Stimulated activated CD4-positive, alpha-beta T cell treated with anti-CD3 and anti-CD28 coated beads, Interleukin-4, amount 100 ng/mL, for 1 hour (primary cell): ENCODE results near the gene MICAL3.
"Not testable (repeated sequence)": the region's sequence is repeated elsewhere in the genome, so short reads cannot be mapped to it uniquely, and the experiment has no call there.

ENCODE experiments used
- DNase-seq: peaks from one replicate; pipeline ENCODE4 v3.0.0-alpha.2; 2020

MICAL3 gene

DNA sequence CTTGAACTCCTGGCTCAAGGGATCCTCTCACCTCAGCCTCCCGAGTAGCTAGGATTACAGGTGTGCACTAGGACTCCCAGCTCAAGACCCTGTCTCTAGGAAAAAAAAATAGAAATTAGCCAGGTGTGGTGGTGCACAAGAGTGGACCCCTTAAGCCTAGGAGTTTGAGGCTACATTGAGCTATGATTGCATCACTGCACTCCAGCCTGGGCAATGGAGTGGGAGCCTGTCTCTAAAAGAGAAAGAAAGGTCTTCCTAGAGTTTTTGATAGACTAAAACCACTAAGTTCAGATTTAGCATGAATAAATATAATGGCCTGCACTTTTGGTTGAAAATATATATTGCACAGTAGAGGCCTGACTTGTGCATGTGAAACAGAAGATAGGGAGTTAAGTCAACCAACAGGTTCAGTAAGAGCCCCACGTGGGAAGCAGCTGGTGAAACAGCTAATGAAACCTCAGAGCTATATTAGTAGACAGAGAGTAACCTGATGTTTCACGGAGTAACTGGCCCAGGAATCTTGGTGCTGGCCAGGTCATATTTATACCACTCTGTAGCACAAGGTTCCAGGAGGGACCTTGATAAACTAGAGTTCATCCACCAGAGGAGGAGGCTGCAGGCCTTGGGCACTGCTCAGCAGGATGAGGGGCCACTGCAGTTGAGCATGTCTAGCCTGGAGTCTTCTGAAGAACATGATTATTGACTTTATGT lies 4.6 kb upstream of the MICAL3 start:
- no peak for DNase-seq

DNA sequence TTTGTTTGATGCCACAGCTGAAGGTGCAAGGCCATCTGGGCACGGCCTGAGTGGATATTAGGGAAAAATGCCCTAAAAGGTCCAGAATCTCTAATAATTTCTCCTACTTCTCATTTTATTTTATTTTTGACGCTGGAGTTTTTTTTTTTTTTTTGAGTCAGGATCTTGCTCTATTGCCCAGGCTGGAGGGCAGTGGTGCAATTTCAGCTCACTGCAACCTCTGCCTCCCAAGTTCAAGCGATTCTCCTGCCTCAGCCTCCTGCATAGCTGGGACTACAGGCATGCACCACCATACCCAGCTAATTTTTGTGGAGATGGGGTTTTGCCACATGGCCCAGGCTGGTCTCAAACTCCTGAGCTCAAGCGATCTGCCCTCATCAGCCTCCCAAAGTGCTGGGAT lies 1.5 kb upstream of the MICAL3 start:
- DNase-seq, result not testable (repeated sequence)

DNA sequence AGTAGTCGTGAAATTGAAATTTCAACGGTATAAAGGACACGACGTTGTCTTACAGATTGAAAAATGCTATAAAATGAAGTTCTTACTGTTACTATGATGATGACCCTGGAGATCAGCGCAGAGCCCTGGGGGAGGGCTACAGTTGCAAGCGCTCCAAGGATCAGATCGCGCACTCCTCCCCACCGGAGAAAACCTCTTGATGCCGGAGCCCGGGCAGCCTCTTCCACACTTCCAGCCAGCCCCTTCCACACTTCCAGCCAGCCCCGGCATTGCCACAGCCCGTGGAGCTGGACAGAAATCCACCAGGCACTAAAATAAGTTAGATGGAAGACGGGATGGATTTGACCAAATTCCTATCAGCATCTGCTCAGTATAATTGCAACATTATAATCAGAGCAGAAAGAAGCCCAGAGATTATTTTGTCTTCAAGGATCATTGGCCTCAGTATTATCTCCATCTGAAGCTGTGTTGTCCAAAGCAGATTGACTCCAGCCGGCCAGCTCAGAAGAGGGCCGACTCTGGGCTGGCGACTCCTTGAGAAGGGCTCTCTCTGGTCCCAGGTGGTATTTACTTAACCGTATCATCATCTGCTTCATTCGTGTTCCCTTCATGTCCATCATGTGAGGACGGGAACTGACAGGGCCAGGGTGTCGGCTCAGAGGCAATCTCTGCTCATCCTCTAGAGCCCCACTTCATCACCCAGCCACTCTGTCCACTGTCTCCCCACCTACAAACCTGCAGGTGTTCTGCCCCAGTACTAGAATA lies 777 bp upstream of the MICAL3 start:
- DNase-seq, result no peak

DNA sequence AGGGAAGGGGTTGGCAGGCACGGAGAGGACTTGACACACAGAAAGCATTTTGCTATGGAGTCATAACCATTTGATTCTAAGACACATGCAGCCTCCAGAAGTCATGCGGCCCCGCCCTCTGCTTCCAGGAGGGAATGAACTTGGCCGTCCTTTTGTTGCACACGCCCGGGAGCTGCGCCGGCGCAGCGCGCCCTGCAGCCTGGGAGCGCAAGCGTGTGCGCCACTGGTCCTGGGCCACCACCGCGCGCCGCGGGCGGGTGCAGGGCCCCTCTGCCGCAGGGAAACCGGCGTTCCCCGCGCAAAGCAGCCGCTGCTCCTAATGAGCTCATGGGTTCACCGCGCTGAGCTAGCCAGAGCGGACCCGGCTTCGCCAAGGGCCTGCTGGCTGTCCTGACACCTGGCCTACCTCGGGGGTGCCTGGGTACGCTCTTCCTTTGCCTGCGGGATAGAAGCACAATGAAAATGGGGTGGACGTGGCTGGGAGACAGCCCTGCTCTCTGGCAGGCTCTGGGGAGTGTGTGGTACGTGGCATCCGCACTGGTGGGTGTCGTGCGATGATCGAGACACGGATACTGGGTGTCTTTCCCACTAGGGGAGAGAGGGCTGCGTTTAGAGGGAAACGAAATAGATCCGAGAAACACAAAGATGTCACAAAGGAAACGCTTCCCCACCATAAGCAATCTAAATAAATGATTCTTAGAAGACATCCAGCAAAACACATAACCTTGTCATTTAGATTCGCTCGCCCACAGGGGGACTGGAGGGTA lies 669 bp downstream of the MICAL3 start:
- peak; percentile 36 for DNase-seq

DNA sequence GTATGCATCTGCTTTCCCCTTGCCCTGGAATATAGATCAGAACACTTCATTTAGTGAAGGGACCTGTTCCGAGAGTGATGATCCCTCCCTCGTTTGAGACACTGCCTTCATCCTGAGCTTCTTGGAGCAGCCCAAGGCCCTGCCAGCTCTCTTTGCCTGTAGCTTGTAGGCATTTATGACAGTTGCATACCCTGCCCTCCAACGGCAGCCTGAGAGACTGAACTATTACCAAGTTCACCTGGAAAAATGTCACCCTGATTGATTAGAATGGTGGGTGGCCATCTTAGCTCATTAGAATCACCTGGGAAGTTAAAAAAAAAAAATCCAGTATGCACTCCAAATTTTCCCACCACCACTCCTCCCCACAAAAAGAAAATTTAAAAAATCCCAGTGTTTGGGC lies 1.5 kb downstream of the MICAL3 start:
- no peak for DNase-seq

DNA sequence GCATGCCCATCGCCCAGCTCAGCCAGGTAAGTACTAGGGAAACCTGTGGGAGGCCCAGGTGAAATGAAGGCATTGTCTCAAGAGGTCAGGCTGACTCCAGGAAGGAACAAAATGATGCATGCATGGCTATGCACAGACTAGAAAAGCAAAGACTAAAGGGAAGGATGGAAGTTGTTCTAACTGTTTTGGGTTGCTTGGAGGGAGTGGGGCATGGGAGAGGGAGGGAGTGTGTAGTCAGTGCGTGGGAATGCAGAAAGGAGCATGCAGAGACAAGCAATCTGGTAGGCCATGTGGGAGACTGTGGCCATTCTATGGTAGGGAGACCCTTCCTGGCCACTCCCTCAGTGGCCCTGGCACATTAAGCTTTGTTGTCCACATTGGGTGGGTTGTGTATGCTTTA lies 2.9 kb downstream of the MICAL3 start:
- DNase-seq, result no peak

DNA sequence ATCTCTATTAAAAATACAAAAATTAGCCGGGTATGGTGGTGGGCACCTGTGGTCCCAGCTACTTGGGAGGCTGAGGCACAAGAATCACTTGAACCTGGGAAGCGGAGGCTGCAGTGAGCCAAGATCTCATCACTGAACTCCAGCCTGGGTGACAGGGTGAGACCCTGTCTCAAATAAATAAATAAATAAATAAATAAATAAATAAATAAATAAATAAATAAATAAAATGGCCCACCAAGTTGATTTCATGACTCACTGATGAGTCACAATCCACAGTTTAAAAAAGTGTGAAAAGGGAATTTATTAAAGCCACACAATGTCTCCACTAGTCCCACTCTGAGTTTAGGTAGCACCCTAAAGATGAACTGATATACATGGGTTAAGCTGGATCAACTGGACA lies 3.6 kb downstream of the MICAL3 start:
- not testable (repeated sequence) for DNase-seq

DNA sequence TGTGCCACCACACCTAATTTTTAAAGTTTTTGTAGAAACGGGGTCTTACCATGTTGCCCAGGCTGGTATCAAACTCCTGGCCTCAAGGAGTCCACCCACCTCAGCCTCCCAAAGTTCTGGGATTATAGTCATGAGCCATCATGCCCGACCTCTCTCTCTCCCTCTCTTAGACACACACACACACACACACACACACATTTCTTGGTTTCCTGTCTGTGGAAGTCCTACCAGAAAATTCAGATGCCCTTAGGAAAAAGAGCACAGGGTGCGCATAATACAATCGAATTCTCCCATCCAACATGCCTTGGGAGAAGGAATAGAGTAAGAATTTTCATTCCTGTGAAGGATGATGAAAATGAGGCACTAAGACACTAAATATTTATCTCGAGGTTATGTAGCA lies 10.4 kb downstream of the MICAL3 start:
- no peak for DNase-seq

DNA sequence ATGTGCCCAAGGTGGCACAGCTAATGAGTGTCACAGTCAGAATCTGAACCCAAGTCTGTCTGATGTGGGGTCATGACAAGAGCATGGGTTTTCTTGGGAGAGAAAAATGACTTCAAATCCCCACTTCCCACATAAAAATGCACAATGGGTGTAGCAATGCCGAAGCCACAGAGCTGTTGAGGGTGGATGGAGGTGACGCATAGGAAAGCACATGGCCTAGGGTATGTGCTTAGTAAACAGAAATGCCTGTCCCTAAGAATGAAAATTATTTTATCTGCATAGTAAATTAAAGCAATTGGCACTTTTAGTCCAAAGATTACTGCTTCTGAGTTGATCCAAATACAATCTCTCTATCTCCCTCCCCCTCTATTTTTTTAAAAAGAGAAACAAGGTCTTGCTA lies 10.9 kb downstream of the MICAL3 start:
- no peak for DNase-seq

DNA sequence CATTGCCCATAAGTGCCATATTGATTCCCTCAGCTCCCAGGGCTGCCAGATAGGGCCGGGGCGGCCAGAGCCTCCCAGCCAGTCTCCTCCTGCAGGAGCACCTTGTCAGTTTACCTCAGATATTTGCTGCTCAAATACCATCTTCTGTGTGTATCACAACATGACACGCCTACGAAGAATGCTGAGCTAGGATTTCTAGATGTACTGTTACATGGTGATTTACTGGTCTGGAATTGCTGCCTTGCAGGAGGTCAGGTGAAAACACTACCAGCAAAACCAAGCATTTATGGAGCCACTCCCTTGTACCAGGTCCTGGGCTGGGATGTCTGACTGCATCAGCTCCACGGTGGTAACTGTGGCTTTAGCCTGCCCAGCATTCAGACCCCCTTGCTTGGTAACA lies 11.8 kb downstream of the MICAL3 start:
- DNase-seq, result no peak

DNA sequence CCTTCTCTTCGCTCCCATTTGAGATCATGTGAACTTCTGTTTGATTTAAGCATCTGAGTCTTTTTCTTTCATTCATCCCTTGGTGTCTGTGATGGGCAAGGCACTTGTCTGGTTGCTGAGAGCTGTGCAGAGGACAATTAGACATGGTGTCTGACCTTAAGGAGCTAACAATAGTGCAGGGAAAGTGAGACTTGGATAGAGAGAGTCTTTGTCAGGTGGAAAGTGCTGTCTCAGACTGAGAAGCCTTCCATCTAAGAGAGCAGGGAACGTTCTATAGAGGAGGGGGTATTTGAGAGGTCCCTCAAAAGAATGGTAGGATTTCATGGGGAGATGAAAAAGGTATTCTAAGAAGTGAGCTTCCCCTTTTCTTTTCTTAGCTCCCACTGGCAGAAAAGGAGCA lies 14.1 kb downstream of the MICAL3 start:
- DNase-seq, result no peak

DNA sequence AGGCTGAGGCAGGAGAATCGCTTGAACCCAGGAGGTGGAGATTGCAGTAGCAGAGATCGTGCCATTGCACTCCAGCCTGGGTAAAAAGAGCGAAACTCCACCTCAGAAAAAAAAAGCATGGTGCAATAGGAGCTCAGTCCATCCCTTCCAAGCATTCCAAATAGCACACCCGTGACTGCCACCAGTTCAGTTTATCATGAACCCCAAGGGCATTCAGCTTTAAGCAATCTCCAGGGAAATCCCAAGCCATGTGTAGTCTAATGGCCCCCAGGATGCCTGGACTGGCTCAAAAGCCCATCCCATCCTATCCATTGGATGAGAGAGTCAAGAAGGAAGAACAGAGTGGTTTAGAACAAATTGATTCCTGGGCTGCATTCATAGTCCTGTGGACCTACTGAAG lies 16.2 kb downstream of the MICAL3 start:
- no peak for DNase-seq

DNA sequence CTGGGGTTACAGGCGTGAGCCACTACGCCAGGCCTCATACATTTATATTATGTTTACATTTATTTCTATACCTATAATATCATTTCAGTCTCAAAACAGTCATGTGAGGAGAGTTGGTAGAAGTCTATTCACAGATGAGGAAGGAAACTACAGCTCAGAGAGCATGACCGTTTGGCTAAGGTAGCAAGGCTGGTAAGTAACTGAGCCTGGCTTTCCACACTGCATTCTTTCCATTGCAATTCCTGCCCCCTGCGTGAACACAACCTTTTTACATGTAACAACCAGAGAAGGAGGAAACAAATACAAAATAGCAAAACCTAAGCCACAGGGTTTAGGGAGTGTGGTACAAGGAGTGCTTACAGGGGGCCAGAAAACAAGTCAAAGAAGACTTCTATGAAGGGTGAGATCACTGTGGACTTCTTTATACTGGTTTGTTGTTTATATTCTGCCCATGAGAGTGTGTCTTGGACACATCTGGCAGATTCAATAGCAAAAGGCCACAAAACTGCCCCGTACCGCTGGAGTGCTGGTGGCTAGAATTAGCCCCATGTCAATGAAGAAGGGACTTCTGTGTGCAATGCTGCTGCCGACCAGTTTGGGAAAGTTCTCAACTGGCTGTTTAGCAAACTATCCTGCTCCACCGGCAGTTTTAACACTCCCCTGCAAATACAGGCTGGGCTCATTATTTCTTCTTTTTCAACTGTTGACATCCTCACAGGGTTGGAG lies 19.0 kb downstream of the MICAL3 start:
- no peak for DNase-seq

DNA sequence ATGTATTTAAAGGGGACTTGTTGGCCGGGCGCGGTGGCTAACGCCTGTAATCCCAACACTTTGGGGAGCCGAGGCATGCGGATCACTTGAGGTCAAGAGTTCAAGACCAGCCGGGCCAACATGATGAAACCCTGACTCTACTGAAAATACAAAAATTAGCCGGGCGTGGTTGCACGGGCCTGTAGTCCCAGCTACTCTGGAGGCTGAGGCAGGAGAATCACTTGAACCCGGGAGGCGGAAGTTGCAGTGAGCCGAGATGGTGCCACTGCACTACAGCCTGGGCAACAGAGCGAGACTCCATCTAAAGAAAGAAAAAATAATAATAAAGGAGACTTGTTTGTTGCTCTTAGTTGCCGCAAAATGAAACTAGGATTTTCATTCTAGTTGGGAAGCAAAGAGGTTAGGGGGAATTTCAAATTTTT lies 22.5 kb downstream of the MICAL3 start:
- not testable (repeated sequence) for DNase-seq

DNA sequence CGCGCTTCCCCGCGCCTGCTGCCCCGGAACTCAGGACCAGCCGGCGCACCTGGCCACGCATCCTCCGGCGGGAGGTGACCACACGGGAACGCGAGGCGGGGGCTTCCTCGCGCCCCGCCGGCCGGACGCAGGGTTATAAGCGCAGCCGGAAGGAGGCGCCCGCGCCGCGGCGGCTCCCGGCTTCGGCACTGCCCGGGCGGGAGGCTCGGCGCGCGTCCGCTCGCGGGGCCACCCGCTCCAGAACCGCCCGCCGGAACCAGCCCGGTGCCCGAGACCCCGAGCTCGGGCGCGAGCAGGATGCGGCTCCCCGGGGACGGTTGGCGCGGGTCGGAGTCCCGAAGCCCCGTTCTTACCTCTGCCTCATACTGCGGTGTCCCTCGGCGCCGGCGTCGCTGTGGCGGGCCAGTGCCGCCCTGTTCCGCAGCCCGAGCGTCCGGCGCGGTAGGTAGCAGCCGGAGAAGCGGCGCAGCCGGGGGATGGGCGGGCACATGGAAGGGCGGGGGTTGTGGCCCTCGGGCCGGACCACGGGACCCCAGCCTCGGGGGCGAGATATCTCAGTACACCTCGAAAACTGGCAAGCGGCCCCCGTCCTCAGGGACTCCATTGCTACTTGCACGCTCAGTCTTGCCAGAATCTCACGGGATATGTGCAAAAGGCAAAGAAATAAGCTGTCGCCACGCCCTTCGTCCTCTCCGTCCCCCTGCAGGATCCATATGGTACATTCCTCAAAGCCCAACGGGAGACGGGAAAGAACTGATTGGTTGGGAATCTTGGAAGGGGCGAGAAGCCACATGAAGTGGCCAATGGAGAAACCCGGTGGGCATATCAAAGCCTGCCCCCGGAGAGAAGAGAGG lies 23.1 kb downstream of the MICAL3 start:
- peak; percentile 71 for DNase-seq

DNA sequence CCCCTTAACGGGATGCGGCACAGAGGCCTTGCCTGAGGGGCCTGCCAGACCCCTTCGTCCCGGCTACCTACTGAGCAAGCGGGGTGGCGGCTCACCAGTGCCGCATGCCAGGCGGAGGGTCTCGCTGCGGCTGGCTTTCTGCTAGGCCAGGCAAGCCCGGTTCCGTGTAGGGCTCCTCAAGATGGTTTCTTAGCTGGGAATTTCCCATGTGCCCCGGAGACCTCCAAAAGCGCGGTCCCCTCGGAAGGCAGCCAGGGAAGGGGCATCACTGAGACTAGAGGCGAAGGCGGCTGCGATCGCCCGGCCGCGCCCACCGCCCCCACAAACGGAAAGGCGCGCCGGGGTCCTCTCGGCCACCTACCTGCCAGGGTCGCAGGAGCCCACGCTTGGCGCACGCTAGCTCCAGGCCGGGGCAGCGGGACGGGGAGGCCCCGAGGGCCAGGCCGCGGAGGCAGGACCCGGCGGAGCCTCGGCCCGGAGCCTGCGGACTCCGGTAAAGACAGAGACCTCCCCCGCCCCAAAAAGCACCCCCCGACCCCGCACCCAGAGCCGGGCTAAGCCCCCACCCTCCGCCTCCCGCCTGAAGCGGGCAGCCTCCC lies 23.8 kb downstream of the MICAL3 start:
- peak; percentile 30 for DNase-seq

DNA sequence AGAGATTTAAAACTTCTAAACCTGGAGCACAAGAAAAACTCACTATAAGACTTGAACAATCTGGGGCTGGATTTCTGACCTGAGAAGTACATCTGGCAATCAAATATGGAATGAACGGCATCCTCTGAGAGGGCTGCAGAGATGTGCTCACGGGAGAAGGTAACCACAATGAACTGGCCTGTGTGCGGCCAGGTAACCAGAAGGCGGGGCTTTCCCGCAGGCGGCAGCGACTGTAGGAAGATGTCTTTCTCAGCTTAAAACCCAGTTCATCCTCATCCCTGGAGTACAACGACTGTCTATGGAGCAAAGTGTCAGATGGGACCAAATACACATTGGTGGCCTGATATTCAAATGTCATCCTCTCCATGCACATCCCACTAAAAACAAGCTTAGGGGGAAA lies 24.5 kb downstream of the MICAL3 start:
- no peak for DNase-seq

DNA sequence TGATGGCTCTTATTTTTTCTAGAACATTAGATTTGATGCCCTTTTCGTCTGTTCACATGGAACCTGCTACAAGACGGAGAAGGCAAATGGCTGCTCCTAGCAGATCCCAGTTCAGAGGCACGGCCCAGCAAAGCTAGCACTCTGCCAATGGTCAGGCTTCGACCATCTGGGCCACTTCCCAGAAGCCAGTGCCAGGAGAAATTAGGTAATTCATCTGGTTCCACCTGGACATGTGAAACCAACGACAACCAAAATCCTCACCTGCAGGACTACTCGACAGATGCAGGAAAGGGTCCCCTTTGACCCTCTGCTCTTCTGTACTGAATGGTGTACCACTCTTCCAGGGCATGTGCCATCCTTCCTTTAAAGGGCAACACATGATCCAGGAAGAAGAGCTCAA lies 25.4 kb downstream of the MICAL3 start:
- no peak for DNase-seq

DNA sequence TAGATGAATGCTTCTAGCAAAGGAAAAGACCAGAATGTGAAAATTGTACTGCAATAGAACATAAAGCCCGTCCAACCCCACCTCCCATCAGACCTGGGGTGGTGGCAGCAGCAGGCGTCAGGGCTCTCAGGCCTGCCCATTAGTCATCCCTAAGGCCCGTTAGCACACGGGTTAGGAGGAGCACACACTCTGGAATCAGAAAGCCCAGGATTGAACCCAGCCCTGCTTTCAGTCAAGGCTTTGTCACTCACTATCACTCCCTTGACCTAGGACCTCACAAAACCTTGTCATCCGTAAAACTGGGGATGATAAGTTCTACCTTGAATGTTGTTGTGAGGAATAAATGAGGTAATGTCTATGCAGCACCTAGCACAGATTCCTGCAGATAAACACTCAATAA lies 26.9 kb downstream of the MICAL3 start:
- DNase-seq, result no peak

DNA sequence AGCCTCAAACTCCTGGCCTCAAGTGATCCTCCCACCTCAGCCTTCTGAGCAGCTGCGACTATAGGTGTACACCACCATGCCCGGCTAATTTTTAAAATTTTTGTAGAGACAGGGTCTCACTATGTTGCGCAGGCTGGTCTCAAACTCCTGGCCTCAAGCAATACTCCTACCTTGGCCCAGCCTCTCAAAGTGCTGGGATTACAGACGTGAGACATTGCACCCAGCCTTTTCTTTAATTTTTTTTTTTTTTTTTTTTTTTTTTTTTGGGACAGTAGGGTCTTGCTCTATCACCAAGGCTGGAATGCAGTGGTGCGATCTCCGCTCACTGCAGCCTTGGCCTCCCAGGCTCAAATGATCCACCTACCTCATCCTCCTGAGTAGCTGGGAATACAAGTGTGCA lies 29.1 kb downstream of the MICAL3 start:
- not testable (repeated sequence) for DNase-seq

DNA sequence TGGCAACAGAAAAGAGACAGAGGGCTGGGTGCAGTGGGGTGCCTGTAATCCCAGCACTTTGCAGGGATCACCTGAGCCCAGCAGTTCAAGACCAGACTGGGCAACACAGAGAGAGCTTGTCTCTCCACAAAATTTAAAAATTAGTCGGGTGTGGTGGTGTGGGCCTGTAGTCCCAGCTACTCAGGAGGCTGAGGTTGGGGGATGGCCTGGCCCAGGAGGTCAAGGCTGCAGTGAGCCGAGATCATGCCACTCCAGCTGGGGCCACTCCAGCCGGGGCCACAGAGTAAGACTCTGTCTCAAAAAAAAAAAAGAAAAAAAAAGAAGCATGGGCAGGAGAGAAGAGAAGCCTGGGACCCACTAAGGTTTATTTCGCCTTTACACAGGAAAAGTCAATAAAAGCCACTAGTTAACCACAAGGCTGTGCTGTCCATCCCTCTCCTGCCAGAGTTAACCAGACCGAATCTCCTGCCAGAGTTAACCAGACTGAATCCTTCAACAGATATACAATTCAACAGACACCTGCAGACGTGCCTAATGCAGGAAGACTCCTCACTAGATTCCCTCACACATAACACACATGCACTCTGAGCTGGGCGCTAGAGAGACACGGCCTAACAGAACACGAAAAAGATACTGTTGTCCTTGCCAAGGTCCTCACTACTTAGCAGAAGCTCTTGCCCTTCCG lies 29.8 kb downstream of the MICAL3 start:
- DNase-seq, result no peak
